ENCODE data around the gene SLC1A2.

SLC1A2 gene

DNA sequence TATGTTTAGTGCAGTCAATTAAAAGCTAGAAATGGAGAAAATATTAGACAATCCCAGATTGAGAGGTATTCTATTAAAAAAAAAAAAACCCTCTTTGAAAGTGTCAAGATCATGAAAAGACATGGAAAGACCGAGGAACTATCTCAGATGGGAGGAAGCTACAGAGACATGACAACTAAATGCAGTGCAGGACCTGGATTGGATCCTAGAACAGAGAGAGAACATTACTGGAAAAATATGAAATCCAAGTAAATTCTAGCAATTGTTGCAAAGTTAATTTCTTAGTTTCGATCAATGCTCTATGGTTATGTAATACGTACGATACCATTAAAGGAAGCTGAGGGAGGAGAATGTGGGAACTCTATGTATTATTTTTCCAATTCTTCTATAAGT is 43.2 kb downstream of the SLC1A2 start:
- H3K4me3 ChIP-seq (ENCODE audit: low read depth, low read length) = no peak overlapping the region
- in situ Hi-C loops (cut with HindIII; ENCODE audit: low sequenced_read_pairs) = loop anchor here (5.0 to 25.0 kb wide), 2 partner anchors 449 to 789 kb away; no protein-coding TSS in a partner anchor
- TF ChIP-seq, protein P1, sequence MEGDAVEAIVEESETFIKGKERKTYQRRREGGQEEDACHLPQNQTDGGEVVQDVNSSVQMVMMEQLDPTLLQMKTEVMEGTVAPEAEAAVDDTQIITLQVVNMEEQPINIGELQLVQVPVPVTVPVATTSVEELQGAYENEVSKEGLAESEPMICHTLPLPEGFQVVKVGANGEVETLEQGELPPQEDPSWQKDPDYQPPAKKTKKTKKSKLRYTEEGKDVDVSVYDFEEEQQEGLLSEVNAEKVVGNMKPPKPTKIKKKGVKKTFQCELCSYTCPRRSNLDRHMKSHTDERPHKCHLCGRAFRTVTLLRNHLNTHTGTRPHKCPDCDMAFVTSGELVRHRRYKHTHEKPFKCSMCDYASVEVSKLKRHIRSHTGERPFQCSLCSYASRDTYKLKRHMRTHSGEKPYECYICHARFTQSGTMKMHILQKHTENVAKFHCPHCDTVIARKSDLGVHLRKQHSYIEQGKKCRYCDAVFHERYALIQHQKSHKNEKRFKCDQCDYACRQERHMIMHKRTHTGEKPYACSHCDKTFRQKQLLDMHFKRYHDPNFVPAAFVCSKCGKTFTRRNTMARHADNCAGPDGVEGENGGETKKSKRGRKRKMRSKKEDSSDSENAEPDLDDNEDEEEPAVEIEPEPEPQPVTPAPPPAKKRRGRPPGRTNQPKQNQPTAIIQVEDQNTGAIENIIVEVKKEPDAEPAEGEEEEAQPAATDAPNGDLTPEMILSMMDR (IDR thresholded peaks at IDR 0.05; ENCODE audit: low read depth, low read length, missing control alignments) = no peak
- no peak for DNase-seq (ENCODE audit: low read depth)

GRCh38 chr11:35375332-35376117 is 43.8 kb downstream of the SLC1A2 start:
- no peak overlapping the region for H3K4me3 ChIP-seq (ENCODE audit: low read depth, low read length)
- TF ChIP-seq, protein P1 (IDR thresholded peaks at IDR 0.05; ENCODE audit: low read depth, low read length, missing control alignments) = no peak
- in situ Hi-C loops (cut with HindIII; ENCODE audit: low sequenced_read_pairs) = loop anchor here (5.0 to 25.0 kb wide), 2 partner anchors 448 to 788 kb away; no protein-coding TSS in a partner anchor
- DNase-seq (ENCODE audit: low read depth) = no peak

- TF ChIP-seq, protein P1 (IDR thresholded peaks at IDR 0.05; ENCODE audit: low read depth, low read length, missing control alignments) = no peak
- H3K4me3 ChIP-seq (ENCODE audit: low read depth, low read length) = no peak overlapping the region
- in situ Hi-C loops (cut with HindIII; ENCODE audit: low sequenced_read_pairs) = no loop called here
- DNase-seq (ENCODE audit: low read depth) = no peak
These were observed 45.9 kb downstream of the SLC1A2 start for GRCh38 chr11:35373284-35373933.

GRCh38 chr11:35372565-35373283 is 46.6 kb downstream of the SLC1A2 start:
- TF ChIP-seq, protein P1 (IDR thresholded peaks at IDR 0.05; ENCODE audit: low read depth, low read length, missing control alignments) = no peak
- in situ Hi-C loops (cut with HindIII; ENCODE audit: low sequenced_read_pairs) = no loop called here
- no peak overlapping the region for H3K4me3 ChIP-seq (ENCODE audit: low read depth, low read length)
- no peak for DNase-seq (ENCODE audit: low read depth)

DNA sequence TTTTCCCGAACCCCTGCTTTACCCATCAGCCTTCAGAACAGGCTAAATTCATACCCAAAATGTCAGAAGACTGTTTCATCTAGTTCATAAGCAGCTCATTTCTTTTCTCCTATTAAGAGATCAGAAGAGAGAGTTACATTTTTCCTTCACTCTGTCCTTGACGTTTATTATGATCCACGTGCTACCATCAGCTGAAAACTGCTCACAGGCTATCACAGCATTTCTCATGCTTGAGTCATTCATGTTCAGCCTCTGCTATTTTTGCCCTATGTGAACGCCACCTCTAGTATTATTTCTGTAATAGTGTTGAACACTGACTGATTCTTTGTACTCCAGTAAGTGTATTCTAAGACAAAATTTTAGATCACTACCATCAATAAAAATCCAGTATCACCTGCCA is 51.9 kb downstream of the SLC1A2 start:
- in situ Hi-C loops (cut with HindIII; ENCODE audit: low sequenced_read_pairs) = no loop called here
- no peak overlapping the region for H3K4me3 ChIP-seq (ENCODE audit: low read depth, low read length)
- peak; percentile 38 for DNase-seq (ENCODE audit: low read depth)
- TF ChIP-seq, protein P1 (IDR thresholded peaks at IDR 0.05; ENCODE audit: low read depth, low read length, missing control alignments) = no peak

- in situ Hi-C loops (cut with HindIII; ENCODE audit: low sequenced_read_pairs) = no loop called here
- H3K4me3 ChIP-seq (ENCODE audit: low read depth, low read length) = no peak overlapping the region
- no peak for DNase-seq (ENCODE audit: low read depth)
- TF ChIP-seq, protein P1 (IDR thresholded peaks at IDR 0.05; ENCODE audit: low read depth, low read length, missing control alignments) = no peak
These were observed 52.6 kb downstream of the SLC1A2 start for GRCh38 chr11:35366798-35367197.

All from astrocyte of the cerebellum (primary cell).